BE2C (cell line): Measurements from ENCODE around the gene COL25A1.

Source experiments
- DNase-seq: peaks from one replicate; pipeline ENCODE4 v3.0.0-alpha.2; 2020
- H3K27me3 ChIP-seq: fragments of 250-450 bp; sonication (Bioruptor Pico); 2 replicates; pipeline ENCODE4 v1.5.1; 2020; ENCODE audit warnings: mild to moderate bottlenecking
- H3K36me3 ChIP-seq: fragments of 250-450 bp; sonication (Bioruptor Pico); 2 replicates; pipeline ENCODE4 v1.5.1; 2020; ENCODE audit warnings: mild to moderate bottlenecking
- H3K4me1 ChIP-seq: fragments of 250-450 bp; sonication (Bioruptor Pico); 2 replicates; pipeline ENCODE4 v1.5.1; 2020
- H3K4me3 ChIP-seq: 2 replicates; pipeline ENCODE4 v1.5.1; 2011; ENCODE audit warnings: low read depth, low read length
- H3K9me3 ChIP-seq: fragments of 250-450 bp; sonication (Bioruptor Pico); 2 replicates; pipeline ENCODE4 v1.5.1; 2020
- CTCF ChIP-seq: IDR thresholded peaks from 2 replicates; pipeline ENCODE4 v1.5.1; 2012; ENCODE audit warnings: mild to moderate bottlenecking, low read depth, low read length

Gene COL25A1

GRCh38 chr4:108820492-108821350, 481.7 kb downstream of the COL25A1 start:
- no peaks in the 10 kb centered on the region for H3K4me1 ChIP-seq
- H3K27me3 ChIP-seq = peaks cover 4% of the 10 kb centered on the region; the same call in 1 of the 2 replicates
- no peak for TF ChIP-seq CTCF
- H3K36me3 ChIP-seq = no peaks in the 10 kb centered on the region
- no peaks in the 10 kb centered on the region for H3K9me3 ChIP-seq
- no peak for DNase-seq
- no peak overlapping the region for H3K4me3 ChIP-seq

- no peaks in the 10 kb centered on the region for H3K36me3 ChIP-seq
- no peaks in the 10 kb centered on the region for H3K9me3 ChIP-seq
- no peak for TF ChIP-seq CTCF
- H3K4me3 ChIP-seq = no peak overlapping the region
- H3K4me1 ChIP-seq = no peaks in the 10 kb centered on the region
- H3K27me3 ChIP-seq = no peaks in the 10 kb centered on the region; the same call in 1 of the 2 replicates
- DNase-seq = no peak
Measured at GRCh38 chr4:108814326-108814725, 488.1 kb downstream of the COL25A1 start.

GRCh38 chr4:108813261-108813660, 489.2 kb downstream of the COL25A1 start:
- no peak for DNase-seq
- Histone ChIP-seq H3K27me3 (no peaks in the 10 kb centered on the region; the same call in 1 of the 2 replicates), H3K4me1 (no peaks in the 10 kb centered on the region), H3K9me3 (no peaks in the 10 kb centered on the region), H3K36me3 (no peaks in the 10 kb centered on the region), H3K4me3 (no peak overlapping the region)
- no peak for TF ChIP-seq CTCF

- no peak for TF ChIP-seq CTCF
- Histone ChIP-seq H3K9me3 (no peaks in the 10 kb centered on the region), H3K27me3 (no peaks in the 10 kb centered on the region; the same call in 1 of the 2 replicates), H3K36me3 (no peaks in the 10 kb centered on the region), H3K4me3 (no peak overlapping the region), H3K4me1 (no peaks in the 10 kb centered on the region)
- no peak for DNase-seq
Measured at GRCh38 chr4:108811486-108811885, 491.0 kb downstream of the COL25A1 start.

GRCh38 chr4:108810087-108810486, 492.4 kb downstream of the COL25A1 start:
- Histone ChIP-seq H3K4me3 (no peak overlapping the region), H3K36me3 (no peaks in the 10 kb centered on the region), H3K27me3 (no peaks in the 10 kb centered on the region; the same call in 1 of the 2 replicates), H3K9me3 (no peaks in the 10 kb centered on the region), H3K4me1 (no peaks in the 10 kb centered on the region)
- no peak for TF ChIP-seq CTCF
- DNase-seq = no peak

GRCh38 chr4:108804648-108805273, 497.7 kb downstream of the COL25A1 start:
- no peaks in the 10 kb centered on the region for H3K9me3 ChIP-seq
- TF ChIP-seq CTCF = no peak
- no peak overlapping the region for H3K4me3 ChIP-seq
- no peak for DNase-seq
- peaks cover 4% of the 10 kb centered on the region; the same call in 1 of the 2 replicates for H3K27me3 ChIP-seq
- no peaks in the 10 kb centered on the region for H3K36me3 ChIP-seq
- no peaks in the 10 kb centered on the region for H3K4me1 ChIP-seq
